Hepatic stellate cell (primary cell): Measurements from ENCODE around the gene PCDH18.
"Not testable (repeated sequence)": the region's sequence is repeated elsewhere in the genome, so short reads cannot be mapped to it uniquely, and the experiment has no call there.

Experiments used
- DNase-seq: peaks from one replicate; pipeline ENCODE4 v3.0.0; 2011; ENCODE audit warnings: low spot score

The PCDH18 gene, protein sequence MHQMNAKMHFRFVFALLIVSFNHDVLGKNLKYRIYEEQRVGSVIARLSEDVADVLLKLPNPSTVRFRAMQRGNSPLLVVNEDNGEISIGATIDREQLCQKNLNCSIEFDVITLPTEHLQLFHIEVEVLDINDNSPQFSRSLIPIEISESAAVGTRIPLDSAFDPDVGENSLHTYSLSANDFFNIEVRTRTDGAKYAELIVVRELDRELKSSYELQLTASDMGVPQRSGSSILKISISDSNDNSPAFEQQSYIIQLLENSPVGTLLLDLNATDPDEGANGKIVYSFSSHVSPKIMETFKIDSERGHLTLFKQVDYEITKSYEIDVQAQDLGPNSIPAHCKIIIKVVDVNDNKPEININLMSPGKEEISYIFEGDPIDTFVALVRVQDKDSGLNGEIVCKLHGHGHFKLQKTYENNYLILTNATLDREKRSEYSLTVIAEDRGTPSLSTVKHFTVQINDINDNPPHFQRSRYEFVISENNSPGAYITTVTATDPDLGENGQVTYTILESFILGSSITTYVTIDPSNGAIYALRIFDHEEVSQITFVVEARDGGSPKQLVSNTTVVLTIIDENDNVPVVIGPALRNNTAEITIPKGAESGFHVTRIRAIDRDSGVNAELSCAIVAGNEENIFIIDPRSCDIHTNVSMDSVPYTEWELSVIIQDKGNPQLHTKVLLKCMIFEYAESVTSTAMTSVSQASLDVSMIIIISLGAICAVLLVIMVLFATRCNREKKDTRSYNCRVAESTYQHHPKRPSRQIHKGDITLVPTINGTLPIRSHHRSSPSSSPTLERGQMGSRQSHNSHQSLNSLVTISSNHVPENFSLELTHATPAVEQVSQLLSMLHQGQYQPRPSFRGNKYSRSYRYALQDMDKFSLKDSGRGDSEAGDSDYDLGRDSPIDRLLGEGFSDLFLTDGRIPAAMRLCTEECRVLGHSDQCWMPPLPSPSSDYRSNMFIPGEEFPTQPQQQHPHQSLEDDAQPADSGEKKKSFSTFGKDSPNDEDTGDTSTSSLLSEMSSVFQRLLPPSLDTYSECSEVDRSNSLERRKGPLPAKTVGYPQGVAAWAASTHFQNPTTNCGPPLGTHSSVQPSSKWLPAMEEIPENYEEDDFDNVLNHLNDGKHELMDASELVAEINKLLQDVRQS

DNA sequence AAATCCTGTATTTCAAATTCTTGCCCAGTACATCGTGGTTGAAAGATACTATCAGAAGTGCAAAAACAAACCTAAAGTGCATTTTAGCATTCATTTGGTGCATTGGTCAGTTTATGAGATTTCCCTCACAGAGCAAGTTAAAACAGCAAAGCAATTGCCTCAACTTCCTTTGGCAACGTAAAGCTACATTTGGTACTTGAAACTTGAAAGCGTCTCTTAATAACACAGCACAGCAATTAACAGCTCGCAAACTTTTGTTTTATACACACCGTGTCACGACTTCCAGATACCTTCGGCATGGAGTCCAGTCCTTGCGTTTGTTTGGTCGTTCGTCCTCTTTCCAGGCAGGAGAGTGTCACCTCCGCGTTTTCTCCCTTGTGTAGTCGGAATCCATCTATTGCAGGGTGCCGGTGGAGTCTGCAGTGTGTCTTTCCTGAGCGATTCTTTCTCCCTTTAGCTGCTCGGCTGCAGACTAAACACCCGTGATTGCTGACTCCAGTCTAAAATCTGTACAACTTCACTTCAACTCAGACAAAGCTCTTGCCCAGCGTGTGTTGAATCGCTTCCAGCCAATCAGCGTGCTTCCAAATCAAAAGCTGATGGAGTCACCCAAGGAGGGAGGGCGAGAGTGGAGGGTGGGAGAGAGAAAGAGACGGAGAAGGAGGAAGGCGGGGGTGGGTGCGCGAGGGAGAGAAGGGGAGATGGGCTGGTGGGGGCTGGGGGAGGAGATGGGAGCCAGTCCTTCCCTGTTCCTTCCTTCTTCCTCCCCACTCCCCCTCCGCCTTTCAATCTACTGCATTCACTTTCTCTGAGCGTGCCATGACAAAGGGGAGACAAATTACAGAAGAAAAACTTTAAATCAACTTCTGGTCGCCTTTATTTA is at the start of gene PCDH18:
TSS of gene PCDH18 (minus strand) at position 509 of the 883 bp plus-strand sequence. CDS start at position 103, 406 bp downstream.
- peak; percentile 58 for DNase-seq

DNA sequence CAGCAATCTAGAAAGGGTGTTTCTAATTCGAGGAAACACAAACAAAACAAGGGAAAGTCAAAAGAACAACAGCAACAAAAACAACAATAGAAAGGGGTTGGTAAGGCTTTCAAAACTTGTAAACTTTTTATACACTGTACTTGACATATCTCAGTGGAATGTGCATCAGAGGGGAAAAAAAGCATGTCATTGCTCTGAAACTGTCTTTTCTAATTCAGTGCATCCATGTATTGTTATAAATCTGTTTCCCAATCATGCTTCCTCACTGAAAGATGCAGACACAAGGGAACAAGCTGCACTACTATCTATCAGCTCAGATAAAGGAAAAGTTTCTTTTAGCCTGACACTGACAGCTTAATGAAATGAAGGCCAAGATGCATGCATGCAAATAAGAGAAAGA is 44.2 kb upstream of the PCDH18 start:
- DNase-seq, result no peak

DNA sequence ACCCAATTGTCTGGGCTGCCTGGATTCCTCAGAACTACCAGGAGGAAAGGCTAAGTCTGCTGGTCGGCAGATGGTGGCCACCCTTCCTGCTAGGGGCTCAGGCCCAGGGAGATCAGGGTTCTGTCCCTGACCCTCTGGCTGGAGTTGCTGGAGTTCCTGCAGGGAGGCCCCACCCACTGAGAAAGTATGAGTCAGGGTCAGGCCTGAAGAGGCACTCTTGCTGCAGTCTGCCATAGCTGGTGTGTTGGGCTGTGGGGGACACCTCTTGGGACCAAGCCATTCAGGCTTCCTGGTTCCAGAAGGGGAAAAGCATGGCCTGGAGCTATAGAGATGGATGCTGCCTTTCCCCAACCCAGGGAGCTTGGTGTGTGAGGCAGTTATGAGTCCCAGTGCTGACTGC is 40.4 kb upstream of the PCDH18 start:
- DNase-seq, result no peak

DNA sequence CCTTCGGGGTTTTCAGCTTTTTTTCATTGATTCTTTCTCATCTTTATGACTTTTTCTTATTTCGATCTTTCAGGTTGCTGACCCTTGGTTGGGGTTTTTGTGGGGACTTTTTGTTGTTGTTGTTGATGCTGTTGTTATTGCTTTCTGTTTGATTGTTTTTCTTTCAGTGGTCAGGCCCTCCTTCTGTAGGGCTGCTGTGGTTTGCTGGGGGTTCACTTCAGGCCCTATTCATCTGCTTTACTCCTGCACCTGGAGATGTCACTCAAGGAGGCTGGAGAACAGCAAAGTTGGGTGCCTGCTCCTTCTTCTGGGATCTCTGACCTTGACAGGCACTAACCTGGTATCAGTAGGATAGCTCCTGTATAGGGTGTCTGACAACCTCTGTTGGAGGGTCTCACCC is 39.9 kb upstream of the PCDH18 start:
- DNase-seq, result no peak

DNA sequence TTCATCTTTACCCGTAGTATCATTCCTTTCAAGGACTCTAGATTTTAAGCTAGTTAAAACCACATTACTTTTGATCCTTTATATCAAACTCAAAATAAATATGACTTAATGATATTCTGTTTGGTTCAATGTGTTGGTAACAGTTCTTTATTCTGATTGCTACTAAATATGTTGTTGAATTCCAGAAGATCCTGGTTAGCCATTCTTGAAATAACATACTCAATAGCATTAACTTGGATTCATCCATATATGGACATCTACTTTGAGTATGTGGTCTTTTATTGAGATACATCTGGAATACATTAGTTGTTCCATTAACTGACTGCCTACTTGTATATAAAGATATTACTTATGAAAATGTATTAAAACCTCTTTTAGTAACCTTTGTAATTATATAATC is 27.5 kb upstream of the PCDH18 start:
- no peak for DNase-seq

DNA sequence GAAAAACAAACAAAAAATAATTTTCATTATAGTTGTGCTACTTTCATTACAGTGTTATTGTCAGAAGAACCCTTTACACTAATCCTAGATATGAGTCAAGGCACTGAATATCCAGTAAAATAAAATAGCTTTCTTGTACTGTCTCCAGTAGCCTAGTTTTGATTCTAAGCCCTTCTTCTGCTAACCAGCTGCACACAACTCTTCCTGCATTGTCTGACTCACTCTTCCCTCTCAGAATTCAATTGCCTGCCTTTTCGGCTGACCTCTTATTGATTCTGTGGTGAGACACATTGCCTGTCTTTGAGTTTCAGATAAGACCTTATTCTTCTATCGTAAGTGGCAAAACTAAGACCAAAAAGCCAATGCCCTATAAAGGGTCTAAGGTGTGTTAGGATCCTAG is 26.7 kb upstream of the PCDH18 start:
- no peak for DNase-seq

DNA sequence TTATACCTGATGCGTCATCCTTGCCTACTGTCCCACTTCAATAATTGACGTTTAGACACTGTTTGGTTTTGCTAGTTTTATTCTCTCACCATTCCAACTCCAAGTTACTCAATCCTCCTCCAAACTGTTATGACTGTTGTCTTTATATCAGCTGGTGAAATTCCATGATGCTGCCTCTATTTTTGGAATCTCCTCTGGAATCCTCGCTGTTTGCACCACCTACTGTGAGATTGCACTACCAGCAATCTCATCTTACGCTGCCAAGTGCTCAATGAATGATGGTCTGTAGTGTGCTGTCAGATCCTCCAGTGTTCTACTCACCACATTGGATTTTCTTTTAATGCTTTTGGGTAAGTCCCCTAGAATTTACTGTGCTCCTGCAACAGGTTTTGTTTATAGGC is 13.2 kb upstream of the PCDH18 start:
- DNase-seq, result peak; percentile 26

DNA sequence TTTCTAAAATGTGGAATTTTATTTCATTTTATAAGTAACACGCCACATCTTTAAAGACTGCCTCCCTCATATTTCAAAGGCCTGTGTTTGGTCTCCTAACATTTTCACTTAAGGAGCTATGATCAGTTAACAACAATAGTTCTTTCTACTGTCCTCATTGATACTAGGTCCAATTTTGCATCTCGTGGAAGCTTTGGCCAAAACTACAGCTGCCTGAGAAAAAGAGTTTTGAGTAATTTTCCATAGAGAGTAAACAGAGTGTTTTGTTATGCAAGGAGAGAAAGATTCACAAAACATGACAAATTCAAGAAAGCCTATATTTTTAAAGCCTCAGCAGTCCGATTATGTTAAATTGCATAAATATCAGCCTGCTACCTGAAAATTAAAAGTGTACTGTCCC is 11.4 kb upstream of the PCDH18 start:
- no peak for DNase-seq

DNA sequence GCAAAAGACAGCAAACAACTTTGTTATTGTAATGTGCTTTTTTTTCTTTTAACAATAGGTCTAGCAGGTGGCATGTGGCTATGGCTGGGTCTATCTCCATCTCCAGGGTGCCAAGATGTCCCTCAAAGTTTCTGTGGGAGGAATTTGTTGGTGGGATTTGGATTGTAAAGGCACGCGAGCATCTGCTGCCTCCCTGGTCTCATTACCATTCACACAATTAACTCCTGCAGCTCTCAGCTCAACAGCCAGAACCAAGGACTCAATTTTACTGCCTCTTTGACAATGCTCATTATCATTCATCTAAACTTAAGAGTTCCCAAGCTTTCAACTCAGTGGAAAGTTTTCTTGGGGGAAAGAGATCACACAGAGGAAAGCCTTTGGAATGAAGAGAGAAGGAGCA is 10.9 kb upstream of the PCDH18 start:
- no peak for DNase-seq

DNA sequence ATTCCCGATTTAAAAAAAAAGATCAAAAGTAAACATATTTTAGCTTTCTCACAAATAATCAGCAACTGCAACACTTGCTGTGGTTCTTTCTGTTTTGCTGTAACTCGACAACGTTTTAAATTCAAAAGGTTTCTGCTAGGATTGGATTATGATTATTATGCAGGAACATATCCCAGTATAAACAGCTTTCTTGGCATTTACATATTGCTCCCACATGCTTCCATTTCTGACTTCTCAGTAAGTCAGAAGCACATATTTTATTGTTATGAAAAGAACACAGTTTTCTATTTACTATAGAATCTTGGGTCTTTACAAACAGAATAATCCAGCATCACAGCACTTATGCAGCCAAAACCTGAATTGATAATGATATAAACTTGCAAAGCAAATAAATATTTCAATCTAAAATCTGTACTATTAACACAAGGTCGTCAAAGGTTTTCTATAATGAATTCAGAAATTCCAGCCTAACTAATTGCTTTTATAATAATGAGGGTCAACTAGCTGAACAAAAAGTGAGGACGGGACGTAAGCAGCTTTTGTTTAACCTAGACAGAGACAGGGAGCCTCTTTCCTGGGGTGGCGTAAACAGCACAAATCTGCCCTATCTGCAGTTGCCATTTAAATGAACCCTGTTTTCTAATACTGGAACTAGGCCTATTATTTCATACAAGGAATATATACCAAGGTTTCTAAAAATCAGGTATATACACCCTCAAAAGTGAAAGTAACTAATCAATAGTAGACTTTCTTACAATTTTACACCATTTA is 9.8 kb upstream of the PCDH18 start:
- no peak for DNase-seq

DNA sequence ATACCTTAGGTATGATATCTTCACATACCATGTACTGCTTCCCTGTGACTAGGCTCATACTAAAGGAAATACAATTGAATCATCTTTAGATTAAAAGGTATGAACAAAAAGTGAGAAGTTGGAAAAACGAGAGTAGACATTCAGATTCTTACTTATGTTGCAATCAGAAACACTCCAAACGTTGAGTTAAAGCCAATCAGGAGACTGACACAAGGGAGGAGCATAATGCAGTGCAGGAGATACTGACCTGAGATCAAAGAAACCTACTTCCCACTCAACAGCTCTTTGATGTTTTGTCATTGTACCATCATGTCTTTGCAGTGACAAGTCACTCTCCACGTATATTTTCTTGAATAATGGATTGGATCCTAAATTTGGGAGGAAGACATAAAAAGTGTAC is 8.9 kb upstream of the PCDH18 start:
- DNase-seq, result no peak

DNA sequence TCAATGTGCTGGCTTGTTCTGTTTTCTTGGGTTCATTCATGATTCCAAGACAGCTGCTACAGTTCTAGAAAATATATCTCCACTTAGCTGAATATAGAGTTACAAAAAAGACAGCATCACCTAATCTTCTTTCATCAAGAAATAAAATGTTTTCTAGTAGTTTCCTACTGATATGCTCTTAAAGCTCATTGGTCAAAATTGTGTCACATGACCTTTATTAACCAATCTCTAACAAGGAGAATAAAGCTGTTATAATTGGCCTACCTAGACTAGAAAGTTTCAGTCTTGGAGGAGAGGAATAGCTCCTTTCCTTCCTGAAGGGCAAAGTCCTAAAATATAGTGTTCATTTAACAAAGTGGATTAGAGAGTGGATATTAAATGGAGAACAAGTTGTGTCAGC is 8.1 kb upstream of the PCDH18 start:
- DNase-seq, result no peak

DNA sequence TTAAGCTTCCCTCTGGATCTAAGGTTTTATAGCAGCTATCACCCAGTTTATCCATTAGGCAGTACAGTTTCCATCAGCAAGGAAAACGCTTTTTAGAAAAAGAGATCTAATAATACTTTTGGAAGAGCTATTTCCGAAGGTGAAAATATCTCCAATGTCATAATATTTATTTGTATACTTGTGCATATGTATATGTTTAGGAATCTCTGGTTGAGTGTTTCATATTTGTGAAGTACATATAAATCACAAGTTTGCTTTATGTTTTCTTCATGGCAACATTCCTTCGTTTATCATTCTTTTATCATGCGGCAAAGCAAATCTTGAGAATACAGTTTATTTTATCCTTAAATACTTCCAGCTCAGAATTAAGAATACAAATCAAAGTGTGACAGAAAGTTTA is 6.2 kb upstream of the PCDH18 start:
- DNase-seq, result no peak

DNA sequence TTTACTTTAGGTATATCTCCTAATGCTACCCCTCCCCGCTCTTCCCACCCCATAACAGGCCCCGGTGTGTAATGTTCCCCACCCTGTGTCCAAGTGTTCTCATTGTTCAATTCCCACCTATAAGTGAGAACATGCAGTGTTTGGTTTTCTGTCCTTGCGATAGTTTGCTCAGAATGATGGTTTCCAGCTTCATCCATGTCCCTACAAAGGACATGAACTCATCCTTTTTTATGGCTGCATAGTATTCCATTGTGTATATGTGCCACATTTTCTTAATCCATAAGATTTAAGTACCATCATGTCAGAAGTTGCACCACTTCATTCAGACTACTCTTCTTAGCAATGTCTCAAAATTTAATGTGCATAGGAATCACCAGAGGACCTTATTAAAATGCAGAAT is 5.5 kb upstream of the PCDH18 start:
- not testable (repeated sequence) for DNase-seq

DNA sequence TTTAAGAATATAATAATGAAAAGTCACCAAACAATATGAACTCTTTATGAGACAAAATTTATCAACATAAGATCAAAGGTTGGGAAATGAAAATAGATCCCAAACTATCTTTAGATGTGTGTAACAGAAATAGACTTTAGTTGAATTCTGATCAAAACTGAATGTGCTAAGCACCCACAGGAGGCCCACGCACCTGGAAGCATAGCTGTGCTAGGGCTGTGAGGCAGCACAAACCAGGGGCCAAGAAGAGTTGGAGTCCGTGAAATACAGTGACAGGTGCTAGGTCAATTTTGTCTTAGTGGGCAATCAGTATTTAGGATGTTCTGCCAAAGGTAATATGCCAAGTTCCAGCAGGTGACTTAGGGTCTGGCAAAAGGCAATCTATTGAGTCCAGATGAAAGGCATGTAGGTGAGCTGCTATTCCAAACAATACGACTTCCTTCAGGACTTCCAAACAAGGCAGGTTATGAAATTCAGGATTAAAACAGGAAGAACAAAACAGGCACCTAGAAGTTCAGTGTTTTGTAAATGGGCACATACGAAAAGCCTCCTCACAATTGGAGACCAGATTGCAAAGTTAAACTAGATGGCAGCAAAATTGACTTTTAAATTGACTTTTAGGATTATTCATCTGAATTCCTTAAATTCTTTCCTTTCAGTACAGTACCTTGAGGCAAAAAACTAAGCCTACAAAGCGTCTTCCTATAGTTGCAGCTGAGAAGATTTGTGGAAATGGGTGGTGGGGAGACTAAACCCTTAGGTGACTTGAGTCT is 4.7 kb upstream of the PCDH18 start:
- DNase-seq, result no peak

DNA sequence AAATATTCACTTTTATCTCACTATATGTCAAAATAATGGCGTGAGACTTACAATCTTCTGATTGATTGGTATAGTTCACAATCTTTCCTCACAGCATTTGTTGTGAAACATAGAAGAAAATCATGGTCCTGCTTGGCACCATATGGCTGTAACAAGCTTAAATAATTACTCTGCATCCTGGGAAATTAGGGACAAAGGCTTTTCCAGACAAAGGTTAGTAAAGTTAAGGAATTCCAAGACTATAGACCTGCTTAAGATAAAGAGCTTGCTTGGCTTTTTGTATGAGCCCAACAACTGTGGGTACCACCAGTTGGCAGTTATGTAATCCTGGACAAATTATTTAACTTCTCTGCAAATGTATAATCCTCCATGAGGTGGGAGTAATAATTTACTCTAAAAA is 3.4 kb upstream of the PCDH18 start:
- DNase-seq, result no peak

DNA sequence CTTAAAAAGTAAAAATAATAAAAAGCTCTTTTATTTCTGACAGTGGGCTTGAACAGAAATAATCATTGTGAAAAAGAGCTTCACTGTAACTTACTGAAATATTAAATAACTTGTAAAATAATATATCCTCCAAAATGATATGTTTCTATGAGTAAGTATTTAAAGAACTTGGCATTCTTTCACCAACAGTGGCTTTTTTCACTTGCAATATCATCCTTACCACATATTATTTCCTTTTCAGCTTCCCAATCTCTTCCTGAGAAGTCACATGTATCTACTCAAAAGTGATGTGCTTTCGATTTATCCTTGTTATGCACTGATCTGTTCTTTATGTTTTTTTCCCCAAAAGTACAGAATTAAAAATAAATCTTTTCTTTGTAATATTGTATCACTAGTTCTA is 2.2 kb upstream of the PCDH18 start:
- no peak for DNase-seq

DNA sequence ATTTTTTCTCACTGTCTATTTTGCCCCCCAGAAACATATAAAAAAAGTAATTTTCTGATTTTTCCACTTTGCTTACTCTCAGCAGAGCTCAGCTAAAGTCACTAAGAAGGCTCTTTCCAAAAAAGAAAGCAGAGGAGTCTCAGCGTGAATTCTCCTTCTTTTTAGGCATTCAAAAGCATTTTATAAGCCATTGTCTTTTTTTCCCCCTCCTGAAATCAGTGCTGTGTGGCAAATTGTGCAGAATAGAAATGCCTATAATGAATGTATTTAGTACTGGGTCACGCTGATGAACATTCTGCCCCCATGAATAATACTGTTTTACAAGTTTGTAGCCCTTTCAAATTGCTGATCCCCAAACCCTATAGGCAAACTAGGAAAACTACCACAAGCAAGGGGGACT is 1.6 kb upstream of the PCDH18 start:
- no peak for DNase-seq

DNA sequence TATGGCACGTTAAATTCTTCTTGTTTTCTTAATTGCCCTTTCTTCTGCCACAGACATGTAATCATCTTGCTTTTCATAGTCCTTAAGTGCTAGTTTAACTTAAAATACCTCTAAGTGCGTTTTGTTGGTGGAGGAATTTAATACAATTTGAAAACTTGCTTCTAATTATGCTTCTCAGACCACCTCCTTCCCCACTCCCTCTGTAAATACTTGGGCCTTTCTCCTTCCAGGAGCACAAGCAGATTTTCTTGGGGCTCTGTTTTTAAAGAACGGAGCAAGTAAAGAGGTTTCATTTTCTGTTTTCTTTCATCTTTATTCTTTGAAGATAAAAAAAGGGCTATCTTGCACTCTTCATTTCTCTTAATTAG is 559 bp upstream of the PCDH18 start:
- no peak for DNase-seq
